Ishikawa (cell line): ENCODE measurements around the gene VPS54.

Experiments used
- EP300 ChIP-seq: IDR thresholded peaks from 2 replicates; pipeline ENCODE4 v1.6.1; 2012; ENCODE audit warnings: borderline replicate concordance
- YY1 ChIP-seq: IDR thresholded peaks from 2 replicates; pipeline ENCODE4 v1.6.1; 2012; ENCODE audit warnings: low read depth
- TF ChIP-seq, protein P1 (sequence below): IDR thresholded peaks from 2 replicates; pipeline ENCODE4 v1.6.1; 2012

DNA sequence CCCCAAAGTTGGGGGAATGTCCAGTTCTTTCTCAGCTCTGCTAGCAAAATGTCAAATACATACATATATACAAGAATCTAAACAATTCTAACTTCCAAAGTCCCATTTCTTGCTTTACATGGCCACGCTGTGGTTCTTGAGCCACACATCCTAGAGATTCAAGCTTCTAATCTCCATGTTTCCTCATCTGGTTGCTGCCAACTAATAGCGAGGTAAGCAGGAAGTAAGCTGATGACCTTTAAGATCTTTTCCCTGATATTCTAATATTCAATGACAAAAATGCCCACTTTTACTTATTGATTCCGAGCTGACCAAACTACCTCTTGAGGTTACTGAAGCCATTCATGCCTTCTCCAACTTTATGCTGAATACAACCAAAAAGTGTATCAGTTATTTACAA, 3.3 kb downstream of the VPS54 start:
- TF ChIP-seq, protein P1, sequence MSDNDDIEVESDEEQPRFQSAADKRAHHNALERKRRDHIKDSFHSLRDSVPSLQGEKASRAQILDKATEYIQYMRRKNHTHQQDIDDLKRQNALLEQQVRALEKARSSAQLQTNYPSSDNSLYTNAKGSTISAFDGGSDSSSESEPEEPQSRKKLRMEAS, result no peak
- TF ChIP-seq YY1 (no peak), EP300 (no peak)
